Tibial nerve (tissue), 4 donors: ENCODE results near the gene REM1. TPM values are rescaled to one million over a fixed set of nuclear protein-coding genes. Genes with fewer than 3 reads are reported as not detected.

Experiments
- DNase-seq, 2 donors: peaks; one replicate each; pipeline ENCODE4 v3.0.0-alpha.2; 2019; ENCODE audit warnings: low spot score in 2 of 2
- H3K27ac ChIP-seq, 4 donors: fragments of 200-600 bp; sonication (generic) in 3 of 4; one replicate each; pipeline ENCODE4 v1.5.1; 2017 to 2019; ENCODE audit warnings: mild to moderate bottlenecking in 1 of 4
- H3K27me3 ChIP-seq, 2 donors: fragments of 200-600 bp; sonication (generic) in 1 of 2; one replicate each; pipeline versions ENCODE4 v1.5.1 to v1.6.0; 2017 to 2019
- H3K36me3 ChIP-seq, 3 donors: fragments of 200-600 bp; sonication (generic); one replicate each; pipeline ENCODE4 v1.5.1; 2018 to 2019
- H3K4me1 ChIP-seq, 4 donors: fragments of 200-600 bp; sonication (generic) in 3 of 4; one replicate each; pipeline ENCODE4 v1.5.1; 2017 to 2019
- H3K4me3 ChIP-seq, 4 donors: fragments of 200-600 bp; sonication (generic) in 3 of 4; one replicate each; pipeline ENCODE4 v1.5.1; 2017 to 2019; ENCODE audit warnings: mild to moderate bottlenecking in 1 of 4, moderate library complexity in 1 of 4
- H3K9me3 ChIP-seq, 4 donors: fragments of 200-600 bp; sonication (generic) in 3 of 4; one replicate each; pipeline ENCODE4 v1.5.1; 2017 to 2019
- CTCF ChIP-seq, 5 experiments: fragments of 200-600 bp in 3 of 5; fragments of 450-650 bp in 2 of 5; sonication (generic) in 3 of 5; IDR thresholded peaks; one replicate each; pipeline ENCODE4 v1.5.1; 2016 to 2019; ENCODE audit warnings: antibody characterized with exemption in 5 of 5, mild to moderate bottlenecking in 3 of 5, moderate library complexity in 2 of 5
- EP300 ChIP-seq, 2 donors: sonication (generic); formaldehyde crosslinking; IDR thresholded peaks; one replicate each; pipeline ENCODE4 v1.6.1; 2017; ENCODE audit warnings: antibody characterized with exemption in 2 of 2, mild to moderate bottlenecking in 1 of 2
- POLR2A ChIP-seq, 2 donors: fragments of 450-650 bp; IDR thresholded peaks; one replicate each; pipeline ENCODE4 v1.6.1; 2017; ENCODE audit warnings: antibody characterized with exemption in 2 of 2, mild to moderate bottlenecking in 2 of 2, moderate library complexity in 2 of 2
- WGBS, 2 donors: methylation state at CpG; one replicate each; pipeline ENCODE4 v1.1.5; 2018; 5-methylcytosine and 5-hydroxymethylcytosine counted together
- total RNA-seq, 4 donors: library from RNA; depleted of rRNA; stranded (reverse); fragments of >200 nt; gene quantifications; one replicate each; pipeline ENCODE4 v1.1.0, GENCODE V29; 2016

The REM1 gene
- total RNA-seq, 4 donors from 2014 or later: 4.4 to 12.0 (median 5.5) TPM

GRCh38 chr20:31494131-31494530 is 19.0 kb downstream of the REM1 start:
- DNase-seq: no peak

GRCh38 chr20:31496761-31497295 is 21.7 kb downstream of the REM1 start:
- peak in 1 of 2 donors; percentile 38 for DNase-seq
- peaks cover 0 to 18% (median 4%) of the 10 kb centered on the region in 4 donors for H3K4me1 ChIP-seq
- peak overlapping the region in 3 of 4 donors; percentile 15 to 67 (median 66) for H3K27ac ChIP-seq
- H3K4me3 ChIP-seq: no peak overlapping the region
- H3K9me3 ChIP-seq: no peaks in the 10 kb centered on the region
- no peaks in the 10 kb centered on the region for H3K27me3 ChIP-seq
- no peaks in the 10 kb centered on the region for H3K36me3 ChIP-seq
- 20 to 31% methylated on average over 8 to 15 of the region's 15 CpGs for WGBS, 2 donors
- TF ChIP-seq CTCF (IDR thresholded peaks at IDR 0.05) (no peak), POLR2A (IDR thresholded peaks at IDR 0.05) (no peak), EP300 (IDR thresholded peaks at IDR 0.05) (peak in 1 of 2 donors; percentile 46)

More at GRCh38 chr20:31494131-31494530, 19.0 kb downstream of the REM1 start:
- Histone ChIP-seq H3K36me3 (no peaks in the 10 kb centered on the region), H3K4me3 (no peak overlapping the region), H3K27ac (no peak overlapping the region), H3K27me3 (no peaks in the 10 kb centered on the region), H3K4me1 (peaks cover 0 to 18% (median 4%) of the 10 kb centered on the region in 4 donors), H3K9me3 (no peaks in the 10 kb centered on the region)
- 55 to 66% methylated on average over 2 of the region's 2 CpGs for WGBS, 2 donors
- TF ChIP-seq POLR2A (IDR thresholded peaks at IDR 0.05) (no peak), CTCF (IDR thresholded peaks at IDR 0.05) (no peak), EP300 (IDR thresholded peaks at IDR 0.05) (no peak)

- DNase-seq: no peak
- 29 to 48% methylated on average over 6 of the region's 6 CpGs for WGBS, 2 donors
- no peak overlapping the region for H3K4me3 ChIP-seq
Measured at GRCh38 chr20:31497838-31498540, 22.9 kb downstream of the REM1 start.

GRCh38 chr20:31500527-31500926 is 25.4 kb downstream of the REM1 start:
- Histone ChIP-seq H3K27me3 (no peaks in the 10 kb centered on the region), H3K9me3 (no peaks in the 10 kb centered on the region), H3K4me1 (peaks cover 0 to 25% (median 4%) of the 10 kb centered on the region in 4 donors), H3K36me3 (no peaks in the 10 kb centered on the region), H3K27ac (no peak overlapping the region), H3K4me3 (no peak overlapping the region)
- TF ChIP-seq EP300 (IDR thresholded peaks at IDR 0.05) (no peak), CTCF (IDR thresholded peaks at IDR 0.05) (no peak), POLR2A (IDR thresholded peaks at IDR 0.05) (no peak)
- no peak for DNase-seq
- WGBS, 2 donors: 31 to 64% methylated on average over 1 of the region's 1 CpG

More at GRCh38 chr20:31497838-31498540, 22.9 kb downstream of the REM1 start:
- Histone ChIP-seq H3K36me3 (no peaks in the 10 kb centered on the region), H3K27ac (peak overlapping the region in 2 of 4 donors; percentile 66 to 67), H3K27me3 (no peaks in the 10 kb centered on the region), H3K9me3 (no peaks in the 10 kb centered on the region), H3K4me1 (peaks cover 0 to 20% (median 4%) of the 10 kb centered on the region in 4 donors)
- TF ChIP-seq CTCF (IDR thresholded peaks at IDR 0.05) (no peak), EP300 (IDR thresholded peaks at IDR 0.05) (no peak), POLR2A (IDR thresholded peaks at IDR 0.05) (no peak)
